Upper lobe of left lung (tissue), 6 donors: Measurements from ENCODE around the gene KIAA0825. TPM values are rescaled to one million over a fixed set of nuclear protein-coding genes. Genes with fewer than 3 reads are reported as not detected.

ENCODE experiments used
- ATAC-seq, 2 donors: fragments of 200-7000 bp; cut with Tn5 transposase; one replicate each; pipeline ENCODE4 v1.9.1; 2022; ENCODE audit warnings: mild to moderate bottlenecking in 2 of 2, moderate library complexity in 2 of 2; ENCODE audit not compliant: low FRiP score in 2 of 2
- DNase-seq, 2 donors: peaks; one replicate each; pipeline ENCODE4 v3.0.0-alpha.2; 2019 to 2020
- H3K27ac ChIP-seq, 4 donors: fragments of 200-600 bp; sonication (generic); one replicate each; pipeline ENCODE4 v1.5.1; 2016 to 2019
- H3K27me3 ChIP-seq, 4 donors: fragments of 200-600 bp; sonication (generic); one replicate each; pipeline ENCODE4 v1.5.1; 2017 to 2019
- H3K36me3 ChIP-seq, 4 donors: fragments of 200-600 bp; sonication (generic); one replicate each; pipeline ENCODE4 v1.5.1; 2016 to 2019
- H3K4me1 ChIP-seq, 4 donors: fragments of 200-600 bp; sonication (generic); one replicate each; pipeline ENCODE4 v1.5.1; 2018 to 2019
- H3K4me3 ChIP-seq, 4 donors: fragments of 200-600 bp; sonication (generic); one replicate each; pipeline ENCODE4 v1.5.1; 2017 to 2019; ENCODE audit warnings: mild to moderate bottlenecking in 2 of 4, moderate library complexity in 1 of 4
- H3K9me3 ChIP-seq, 4 donors: fragments of 200-600 bp; sonication (generic); one replicate each; pipeline ENCODE4 v1.5.1; 2018 to 2019
- EP300 ChIP-seq, 4 donors: sonication (generic); formaldehyde crosslinking; IDR thresholded peaks; one replicate each; pipeline ENCODE4 v1.5.1; 2017; ENCODE audit warnings: antibody characterized with exemption in 4 of 4, control low read depth in 2 of 4
- POLR2A ChIP-seq, 4 donors: fragments of 450-650 bp; IDR thresholded peaks; one replicate each; pipeline ENCODE4 v1.5.1; 2016 to 2017; ENCODE audit warnings: antibody characterized with exemption in 4 of 4, mild to moderate bottlenecking in 2 of 4
- POLR2AphosphoS5 ChIP-seq, 2 donors: sonication (generic); formaldehyde crosslinking; IDR thresholded peaks; one replicate each; pipeline ENCODE4 v1.5.1; 2017; ENCODE audit warnings: antibody characterized with exemption in 2 of 2
- whole genome bisulfite sequencing, 2 donors: methylation state at CpG; one replicate each; pipeline ENCODE4 v1.1.5; 2017 to 2018; 5-methylcytosine and 5-hydroxymethylcytosine counted together
- total RNA-seq, 6 donors: library from RNA; depleted of rRNA in 4 of 6; stranded (reverse); fragments of >200 nt in 4 of 6; gene quantifications; one replicate each; pipeline versions ENCODE4 v1.1.0 to v1.2.1, GENCODE V29; 2016 to 2021
- TF ChIP-seq, protein P1 (sequence below), 6 experiments: fragments of 450-650 bp in 4 of 6; fragments of 200-600 bp in 2 of 6; sonication (generic) in 2 of 6; IDR thresholded peaks; one replicate each; pipeline ENCODE4 v1.5.1; 2016 to 2019; ENCODE audit warnings: antibody characterized with exemption in 6 of 6
- donor health status: DM: no; HTN: no; CAD: no; lungs with moderate emphysema.
- donor health status: DM: no; HTN: yes; CAD: no; lungs with severe emphysema.

Gene KIAA0825
- total RNA-seq, 6 donors from 2014 or later: 3.8 to 19.1 (median 6.6) TPM

DNA sequence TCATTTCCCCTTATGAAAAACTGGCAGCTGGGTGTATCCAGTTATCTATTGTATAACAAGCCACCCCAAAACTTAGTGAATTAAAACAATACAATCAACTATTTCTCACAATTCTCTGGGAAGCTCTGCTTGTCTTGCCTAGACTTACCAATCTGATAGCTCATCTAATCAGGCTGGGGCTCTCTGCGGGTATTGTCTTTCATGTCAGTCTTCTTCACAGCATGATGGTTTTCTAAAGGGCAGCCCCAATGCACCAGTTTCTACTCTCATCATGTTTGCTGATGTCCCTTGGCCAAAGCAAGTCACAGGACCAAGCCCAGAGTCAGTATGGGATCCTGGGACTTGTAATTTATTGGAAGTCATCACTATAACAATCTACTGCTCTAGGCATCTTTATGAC lies 433.5 kb downstream of the KIAA0825 start:
- TF ChIP-seq POLR2AphosphoS5 (IDR thresholded peaks at IDR 0.05) (no peak), POLR2A (IDR thresholded peaks at IDR 0.05) (no peak), EP300 (IDR thresholded peaks at IDR 0.05) (no peak)
- TF ChIP-seq, protein P1, sequence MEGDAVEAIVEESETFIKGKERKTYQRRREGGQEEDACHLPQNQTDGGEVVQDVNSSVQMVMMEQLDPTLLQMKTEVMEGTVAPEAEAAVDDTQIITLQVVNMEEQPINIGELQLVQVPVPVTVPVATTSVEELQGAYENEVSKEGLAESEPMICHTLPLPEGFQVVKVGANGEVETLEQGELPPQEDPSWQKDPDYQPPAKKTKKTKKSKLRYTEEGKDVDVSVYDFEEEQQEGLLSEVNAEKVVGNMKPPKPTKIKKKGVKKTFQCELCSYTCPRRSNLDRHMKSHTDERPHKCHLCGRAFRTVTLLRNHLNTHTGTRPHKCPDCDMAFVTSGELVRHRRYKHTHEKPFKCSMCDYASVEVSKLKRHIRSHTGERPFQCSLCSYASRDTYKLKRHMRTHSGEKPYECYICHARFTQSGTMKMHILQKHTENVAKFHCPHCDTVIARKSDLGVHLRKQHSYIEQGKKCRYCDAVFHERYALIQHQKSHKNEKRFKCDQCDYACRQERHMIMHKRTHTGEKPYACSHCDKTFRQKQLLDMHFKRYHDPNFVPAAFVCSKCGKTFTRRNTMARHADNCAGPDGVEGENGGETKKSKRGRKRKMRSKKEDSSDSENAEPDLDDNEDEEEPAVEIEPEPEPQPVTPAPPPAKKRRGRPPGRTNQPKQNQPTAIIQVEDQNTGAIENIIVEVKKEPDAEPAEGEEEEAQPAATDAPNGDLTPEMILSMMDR (IDR thresholded peaks at IDR 0.05): no peak
- DNase-seq: no peak
- Histone ChIP-seq H3K4me1 (no peaks in the 10 kb centered on the region), H3K9me3 (no peaks in the 10 kb centered on the region), H3K27me3 (no peaks in the 10 kb centered on the region), H3K4me3 (no peak overlapping the region), H3K36me3 (no peaks in the 10 kb centered on the region), H3K27ac (no peak overlapping the region)
- WGBS, 2 donors: 57 to 91% methylated on average over 1 of the region's 1 CpG
- no peak for ATAC-seq

DNA sequence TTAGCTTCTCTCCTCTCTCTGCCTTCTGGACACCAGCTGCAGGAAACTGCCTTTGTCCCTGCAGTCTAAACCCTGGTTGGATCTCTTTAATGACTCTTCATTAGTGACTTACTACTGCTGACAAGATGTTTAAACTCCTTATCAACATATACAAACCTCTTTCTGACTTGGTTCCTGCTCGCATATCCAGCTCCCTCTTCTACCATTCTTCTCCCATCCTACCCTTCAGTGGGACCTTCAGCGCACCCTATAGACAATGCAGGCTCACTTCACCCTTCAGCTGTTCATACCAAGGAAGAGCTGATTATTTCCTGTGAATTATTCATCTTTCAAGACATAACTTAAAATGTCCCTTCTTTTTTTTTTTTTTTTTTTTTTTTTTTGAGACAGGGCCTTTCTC lies 436.5 kb downstream of the KIAA0825 start:
- Histone ChIP-seq H3K9me3 (no peaks in the 10 kb centered on the region), H3K27me3 (no peaks in the 10 kb centered on the region), H3K36me3 (no peaks in the 10 kb centered on the region), H3K27ac (no peak overlapping the region), H3K4me1 (no peaks in the 10 kb centered on the region), H3K4me3 (no peak overlapping the region)
- ATAC-seq (no peak), DNase-seq (no peak)
- WGBS, 2 donors: 67 to 76% methylated on average over 2 of the region's 2 CpGs
- TF ChIP-seq POLR2AphosphoS5 (IDR thresholded peaks at IDR 0.05) (no peak), POLR2A (IDR thresholded peaks at IDR 0.05) (no peak), EP300 (IDR thresholded peaks at IDR 0.05) (no peak)
- TF ChIP-seq, protein P1 (IDR thresholded peaks at IDR 0.05): no peak

GRCh38 chr5:94180761-94181160 lies 437.6 kb downstream of the KIAA0825 start:
- Histone ChIP-seq H3K4me1 (no peaks in the 10 kb centered on the region), H3K27ac (no peak overlapping the region), H3K4me3 (no peak overlapping the region), H3K9me3 (no peaks in the 10 kb centered on the region), H3K27me3 (no peaks in the 10 kb centered on the region), H3K36me3 (no peaks in the 10 kb centered on the region)
- no peak for ATAC-seq
- TF ChIP-seq, protein P1 (IDR thresholded peaks at IDR 0.05): no peak
- TF ChIP-seq POLR2AphosphoS5 (IDR thresholded peaks at IDR 0.05) (no peak), EP300 (IDR thresholded peaks at IDR 0.05) (no peak), POLR2A (IDR thresholded peaks at IDR 0.05) (no peak)
- no peak for DNase-seq

DNA sequence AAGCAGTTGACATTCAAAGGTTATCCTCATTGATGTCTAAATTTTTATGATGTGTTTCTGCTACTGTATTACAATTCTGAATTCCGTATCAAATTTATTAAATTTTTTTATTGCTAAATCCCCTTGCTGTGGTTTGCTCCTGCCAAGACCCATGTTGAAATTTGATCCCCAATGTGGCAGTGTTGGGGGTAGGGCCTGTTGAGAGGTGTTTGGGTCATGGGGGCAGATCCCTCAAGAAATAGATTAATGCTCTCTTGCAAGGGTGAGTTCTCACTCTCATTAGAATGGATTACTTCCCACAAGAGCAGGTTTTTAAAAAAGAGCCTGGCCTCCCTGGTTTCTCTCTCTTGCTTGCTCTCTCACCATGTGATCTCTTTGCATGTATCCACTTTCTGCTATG lies 442.5 kb downstream of the KIAA0825 start:
- TF ChIP-seq POLR2A (IDR thresholded peaks at IDR 0.05) (no peak), EP300 (IDR thresholded peaks at IDR 0.05) (no peak), POLR2AphosphoS5 (IDR thresholded peaks at IDR 0.05) (no peak)
- TF ChIP-seq, protein P1 (IDR thresholded peaks at IDR 0.05): no peak
- no peaks in the 10 kb centered on the region for H3K4me1 ChIP-seq
- H3K27ac ChIP-seq: no peak overlapping the region
- WGBS, 2 donors: 90 to 96% methylated on average over 1 of the region's 1 CpG
- DNase-seq (no peak), ATAC-seq (no peak)
- H3K27me3 ChIP-seq: no peaks in the 10 kb centered on the region
- H3K9me3 ChIP-seq: no peaks in the 10 kb centered on the region
- no peaks in the 10 kb centered on the region for H3K36me3 ChIP-seq
- H3K4me3 ChIP-seq: no peak overlapping the region

GRCh38 chr5:94174748-94175411 lies 443.5 kb downstream of the KIAA0825 start:
- ATAC-seq (no peak), DNase-seq (no peak)
- WGBS, 2 donors: 89 to 92% methylated on average over 2 of the region's 2 CpGs
- no peaks in the 10 kb centered on the region for H3K27me3 ChIP-seq
- H3K36me3 ChIP-seq: no peaks in the 10 kb centered on the region
- no peak overlapping the region for H3K27ac ChIP-seq
- TF ChIP-seq, protein P1 (IDR thresholded peaks at IDR 0.05): no peak
- TF ChIP-seq POLR2A (IDR thresholded peaks at IDR 0.05) (no peak), POLR2AphosphoS5 (IDR thresholded peaks at IDR 0.05) (no peak)
- no peak overlapping the region for H3K4me3 ChIP-seq
- H3K4me1 ChIP-seq: no peaks in the 10 kb centered on the region
- H3K9me3 ChIP-seq: no peaks in the 10 kb centered on the region
